H1 (cell line): ENCODE measurements around the gene ADGRG1. TPM values are rescaled to one million over a fixed set of nuclear protein-coding genes. Genes with fewer than 3 reads are reported as not detected.

ENCODE experiments used
- CTCF ChIA-PET: fragments of 300-600 bp; sonication (Branson Sonifier 250); formaldehyde crosslinking; loops from one replicate; lab custom pipeline; 2021; ENCODE audit not compliant: partially characterized antibody; lab: Charles Lee
- POLR2A ChIA-PET: fragments of 300-600 bp; sonication (Branson Sonifier 250); formaldehyde crosslinking; loops from one replicate; lab custom pipeline; 2021; ENCODE audit warnings: inconsistent platforms; ENCODE audit not compliant: partially characterized antibody; lab: Charles Lee
- DNase-seq, 2 experiments: peaks; one replicate each; pipeline versions ENCODE4 v3.0.0 to v3.0.0-alpha.2; 2010 to 2022; ENCODE audit warnings: low spot score in 2 of 2, low read depth in 1 of 2, mixed read lengths in 1 of 2
- FAIRE-seq: peaks from 2 replicates; lab custom pipeline; 2011; peaks lifted over from hg19 to GRCh38; lab: Jason Lieb, UNC
- H2AFZ ChIP-seq: 2 replicates; pipeline ENCODE4 v1.8.1; 2012; ENCODE audit warnings: low read length, inconsistent platforms
- H2AK5ac ChIP-seq: 2 replicates; pipeline ENCODE4 v1.6.1; 2013; ENCODE audit warnings: low read depth, low read length
- H2BK120ac ChIP-seq: replicated peaks from 2 replicates; pipeline ENCODE3; 2013; ENCODE audit warnings: low read depth, low read length, inconsistent platforms
- H2BK12ac ChIP-seq: 2 replicates; pipeline ENCODE4 v1.6.1; 2013; ENCODE audit warnings: low read depth, low read length
- H2BK15ac ChIP-seq: 2 replicates; pipeline ENCODE4 v1.6.1; 2013; ENCODE audit warnings: low read length
- H2BK20ac ChIP-seq: 2 replicates; pipeline ENCODE4 v1.6.1; 2013; ENCODE audit warnings: low read length
- H2BK5ac ChIP-seq: 2 replicates; pipeline ENCODE4 v1.6.1; 2013; ENCODE audit warnings: low read depth, low read length
- H3K14ac ChIP-seq: 2 replicates; pipeline ENCODE4 v1.6.1; 2013; ENCODE audit warnings: inconsistent platforms; ENCODE audit not compliant: insufficient read length
- H3K18ac ChIP-seq: 2 replicates; pipeline ENCODE4 v1.6.1; 2013; ENCODE audit warnings: low read length; ENCODE audit errors: extremely low read depth
- H3K23ac ChIP-seq: 2 replicates; pipeline ENCODE4 v1.6.1; 2013; ENCODE audit warnings: inconsistent platforms; ENCODE audit not compliant: insufficient read length
- H3K23me2 ChIP-seq: 2 replicates; pipeline ENCODE4 v1.6.1; 2013; ENCODE audit warnings: low read depth, low read length
- H3K27ac ChIP-seq: 2 replicates; pipeline ENCODE4 v1.6.1; 2011; ENCODE audit warnings: low read depth, low read length, inconsistent platforms
- H3K27me3 ChIP-seq, 4 experiments: replicated peaks in 1 of 4; 1 replicate in 1 of 4; 2 replicates in 3 of 4; pipeline versions ENCODE4 v1.6.1 to v1.8.1; 2011 to 2013; ENCODE audit warnings: low read length in 3 of 4, mild to moderate bottlenecking in 3 of 4, inconsistent platforms in 2 of 4, mixed read lengths in 2 of 4, moderate library complexity in 1 of 4; ENCODE audit not compliant: control insufficient read depth in 3 of 4, insufficient read depth in 3 of 4; ENCODE audit errors: extremely low read depth in 1 of 4
- H3K36me3 ChIP-seq, 4 experiments: 2 replicates each; pipeline versions ENCODE4 v1.6.1 to v1.8.1; 2011 to 2013; ENCODE audit warnings: mild to moderate bottlenecking in 4 of 4, low read length in 3 of 4, moderate library complexity in 2 of 4, control low read depth in 1 of 4, inconsistent platforms in 1 of 4; ENCODE audit not compliant: insufficient read depth in 4 of 4, control insufficient read depth in 2 of 4
- H3K4ac ChIP-seq: replicated peaks from 2 replicates; pipeline ENCODE3; 2013; ENCODE audit warnings: low read length, low read depth, mixed read lengths, inconsistent platforms; ENCODE audit not compliant: insufficient read length
- H3K4me1 ChIP-seq, 4 experiments: replicated peaks in 1 of 4; 1 replicate in 1 of 4; 2 replicates in 3 of 4; pipeline versions ENCODE4 v1.6.1 to v1.8.1; 2011 to 2013; ENCODE audit warnings: low read length in 3 of 4, inconsistent platforms in 2 of 4, mixed read lengths in 1 of 4; ENCODE audit not compliant: insufficient read depth in 4 of 4, control insufficient read depth in 3 of 4
- H3K4me2 ChIP-seq, 2 experiments: 2 replicates each; pipeline versions ENCODE4 v1.6.1 to v1.8.1; 2011 to 2013; ENCODE audit warnings: low read depth in 2 of 2, low read length in 2 of 2, control low read depth in 1 of 2, inconsistent platforms in 1 of 2, mild to moderate bottlenecking in 1 of 2; ENCODE audit not compliant: insufficient read depth in 1 of 2
- H3K4me3 ChIP-seq, 4 experiments: fragments of 200-600, 300-600 bp in 1 of 4; sonication (generic), shearing (Covaris generic), sonication (Bioruptor Twin) in 1 of 4; 2 replicates each; pipeline versions ENCODE4 v1.5.1 to v1.8.1; 2011 to 2016; ENCODE audit warnings: low read length in 4 of 4, low read depth in 3 of 4, control low read depth in 2 of 4, inconsistent platforms in 2 of 4, mild to moderate bottlenecking in 2 of 4, mixed read lengths in 1 of 4, moderate library complexity in 1 of 4; ENCODE audit not compliant: insufficient read depth in 2 of 4; ENCODE audit errors: extremely low read depth in 1 of 4
- H3K56ac ChIP-seq: replicated peaks from 2 replicates; pipeline ENCODE3; 2013; ENCODE audit warnings: low read depth, mild to moderate bottlenecking, mixed read lengths, low read length, inconsistent platforms; ENCODE audit not compliant: insufficient read length
- H3K79me1 ChIP-seq: 2 replicates; pipeline ENCODE4 v1.6.1; 2013; ENCODE audit warnings: low read depth, low read length, control low read depth
- H3K79me2 ChIP-seq, 2 experiments: 2 replicates each; pipeline versions ENCODE4 v1.6.1 to v1.8.1; 2012 to 2013; ENCODE audit warnings: low read length in 2 of 2, mild to moderate bottlenecking in 2 of 2, inconsistent platforms in 1 of 2; ENCODE audit not compliant: insufficient read depth in 2 of 2, control insufficient read depth in 1 of 2
- H3K9ac ChIP-seq, 4 experiments: replicated peaks in 1 of 4; 1 replicate in 1 of 4; 2 replicates in 3 of 4; pipeline versions ENCODE4 v1.6.1 to v1.8.1; 2011 to 2013; ENCODE audit warnings: low read depth in 3 of 4, low read length in 3 of 4, control low read depth in 2 of 4, mild to moderate bottlenecking in 2 of 4, moderate library complexity in 2 of 4, inconsistent platforms in 1 of 4; ENCODE audit errors: extremely low read depth in 1 of 4
- H3K9me3 ChIP-seq, 2 experiments: 2 replicates each; pipeline versions ENCODE4 v1.6.1 to v1.8.1; 2012 to 2013; ENCODE audit warnings: mild to moderate bottlenecking in 2 of 2, moderate library complexity in 2 of 2, control low read depth in 1 of 2, inconsistent platforms in 1 of 2, low read depth in 1 of 2, low read length in 1 of 2, mixed read lengths in 1 of 2; ENCODE audit not compliant: insufficient read depth in 2 of 2
- H4K20me1 ChIP-seq, 2 experiments: replicated peaks in 1 of 2; 2 replicates each; pipeline versions ENCODE3 to v1.8.1; 2011 to 2013; ENCODE audit warnings: inconsistent platforms in 2 of 2, low read length in 2 of 2, mild to moderate bottlenecking in 1 of 2; ENCODE audit not compliant: insufficient read depth in 2 of 2, control insufficient read depth in 1 of 2
- H4K5ac ChIP-seq: 2 replicates; pipeline ENCODE4 v1.6.1; 2013; ENCODE audit warnings: low read length, low read depth, mixed read lengths, inconsistent platforms; ENCODE audit not compliant: insufficient read length
- H4K8ac ChIP-seq: 2 replicates; pipeline ENCODE4 v1.8.0; 2013; ENCODE audit warnings: mild to moderate bottlenecking, moderate library complexity, low read length, inconsistent platforms; ENCODE audit not compliant: insufficient read depth; ENCODE audit errors: extremely low read depth
- H4K91ac ChIP-seq: replicated peaks from 2 replicates; pipeline ENCODE3; 2013; ENCODE audit warnings: low read length, mixed read lengths, inconsistent platforms; ENCODE audit not compliant: insufficient read length
- HDAC6 ChIP-seq: IDR thresholded peaks from one replicate; pipeline ENCODE4 v1.7.1; 2012; ENCODE audit warnings: low read depth, mild to moderate bottlenecking, inconsistent platforms, low read length, moderate library complexity
- MAX ChIP-seq: IDR thresholded peaks from 2 replicates; pipeline ENCODE4 v1.6.1; 2012; ENCODE audit warnings: inconsistent platforms
- POLR2A ChIP-seq, 2 experiments: IDR thresholded peaks; 1 replicate in 1 of 2; 2 replicates in 1 of 2; pipeline ENCODE4 v1.6.1; 2011; ENCODE audit warnings: low read depth in 2 of 2, low read length in 2 of 2, mild to moderate bottlenecking in 2 of 2; ENCODE audit errors: control extremely low read depth in 1 of 2
- POLR2AphosphoS5 ChIP-seq: IDR thresholded peaks from 2 replicates; pipeline ENCODE4 v1.6.1; 2011; ENCODE audit warnings: low read depth, low read length
- SIRT6 ChIP-seq: IDR thresholded peaks from one replicate; pipeline ENCODE4 v1.7.1; 2012; ENCODE audit warnings: low read length, inconsistent platforms
- TAF7 ChIP-seq: optimal IDR thresholded peaks from 2 replicates; pipeline ENCODE3; 2011; ENCODE audit warnings: low read depth, mild to moderate bottlenecking, inconsistent platforms, low read length, moderate library complexity, borderline replicate concordance
- TEAD4 ChIP-seq: IDR thresholded peaks from 2 replicates; pipeline ENCODE4 v1.6.1; 2012; ENCODE audit warnings: low read depth, low read length, inconsistent platforms, mixed read lengths
- WGBS, 2 experiments: shearing (Covaris generic) in 1 of 2; methylation state at CpG; one replicate each; pipeline versions ENCODE4 v1.1.6 to v1.1.7; 2013 to 2015; ENCODE audit warnings: low lambda C conversion rate in 2 of 2, mixed read lengths in 2 of 2, inconsistent platforms in 1 of 2, low coverage in 1 of 2, missing lambda C conversion rate in 1 of 2; ENCODE audit not compliant: insufficient replicate concordance in 2 of 2, insufficient coverage in 1 of 2, insufficient read length in 1 of 2; ENCODE audit errors: extremely low coverage in 1 of 2, missing lambda C conversion rate in 1 of 2; 5-methylcytosine and 5-hydroxymethylcytosine counted together
- polyA plus RNA-seq, 7 experiments: library from polyadenylated mRNA; depleted of rRNA in 3 of 7; stranded (reverse) in 5 of 7; unstranded in 2 of 7; fragments of >200 nt in 5 of 7; fragments of 200-250 nt in 2 of 7; gene quantifications; 1 replicate in 5 of 7; 2 replicates in 1 of 7; 4 replicates in 1 of 7; pipeline versions ENCODE4 v1.2.1 to v1.2.3, GENCODE V29; 2011 to 2013; ENCODE audit warnings: missing spikeins in 2 of 7, mixed read lengths in 2 of 7
- total RNA-seq: library from RNA; stranded (reverse); fragmentation: NEBNext Ultra II Directional; extraction: Animal tissue kit (Norgen Biotek cat#: 25700); gene quantifications from 2 replicates; pipeline ENCODE4 v1.2.1, GENCODE V29; 2021

ADGRG1 gene
- total and polyA plus RNA-seq, 2 of the 8 experiments (the other 6 are each of a cell fraction or from before 2014, with no cell fraction given), result 1.3 to 2.6 TPM

GRCh38 chr16:57682809-57683635 lies 54.6 kb downstream of the ADGRG1 start:
- POLR2A ChIA-PET, result interaction anchor here (1.2 to 3.3 kb wide), 2 partner anchors 10 to 115 kb away, joined by 3 to 19 read pairs; no protein-coding TSS in a partner anchor
- CTCF ChIA-PET, result interaction anchor here (0.6 to 1.4 kb wide), 10 partner anchors 9 to 185 kb away, joined by 3 to 5 read pairs (median 4); partner anchors contain the start of gene ADGRG3
- H2BK15ac ChIP-seq, result no peak overlapping the region
- H2AFZ ChIP-seq, result no peak overlapping the region
- H3K4me1 ChIP-seq, result peaks cover 0 to 7% (median 5%) of the 10 kb centered on the region in 4 experiments; a peak in 4 of 7 replicates
- no peaks in the 10 kb centered on the region for H3K9me3 ChIP-seq
- H4K5ac ChIP-seq, result no peak overlapping the region
- no peak overlapping the region for H3K9ac ChIP-seq
- no peak overlapping the region for H2BK20ac ChIP-seq
- FAIRE-seq (no peak), DNase-seq (no peak)
- H3K23ac ChIP-seq, result no peak overlapping the region
- no peak overlapping the region for H2BK12ac ChIP-seq
- 80% methylated on average over 10 of the region's 11 CpGs; no CpG with 5 or more reads in 1 of the 2 experiments for WGBS, 2 experiments
- no peak overlapping the region for H3K14ac ChIP-seq
- no peak overlapping the region for H3K4me3 ChIP-seq
- H4K20me1 ChIP-seq, result no peaks in the 10 kb centered on the region
- no peak overlapping the region for H4K91ac ChIP-seq
- H3K4me2 ChIP-seq, result no peak overlapping the region
- H3K27ac ChIP-seq, result no peak overlapping the region
- no peak overlapping the region for H2AK5ac ChIP-seq
- no peaks in the 10 kb centered on the region for H3K23me2 ChIP-seq
- no peak overlapping the region for H3K4ac ChIP-seq
- H4K8ac ChIP-seq, result no peak overlapping the region
- TF ChIP-seq MAX (no peak), SIRT6 (no peak), POLR2A (IDR thresholded peaks at IDR 0.05; ENCODE audit: control extremely low read depth in 1 of 2, low read depth in 2 of 2, low read length in 2 of 2) (peak in 1 of 2 experiments; percentile 60; a peak in 2 of 3 replicates), TEAD4 (no peak), POLR2AphosphoS5 (no peak; the same call in 1 of the 2 replicates), HDAC6 (no peak), TAF7 (peak; percentile 95)
- TF ChIP-seq, all 59 proteins: peak for 2
- no peaks in the 10 kb centered on the region for H3K79me2 ChIP-seq
- no peak overlapping the region for H2BK120ac ChIP-seq
- no peak overlapping the region for H3K18ac ChIP-seq
- no peak overlapping the region for H2BK5ac ChIP-seq
- no peaks in the 10 kb centered on the region for H3K36me3 ChIP-seq
- H3K56ac ChIP-seq, result no peak overlapping the region
- no peaks in the 10 kb centered on the region for H3K27me3 ChIP-seq
- H3K79me1 ChIP-seq, result no peaks in the 10 kb centered on the region
